Keratinocyte (primary cell): Measurements from ENCODE around the gene COL11A1. TPM values are rescaled to one million over a fixed set of nuclear protein-coding genes. Genes with fewer than 3 reads are reported as not detected.

Source experiments
- DNase-seq: peaks from one replicate; pipeline ENCODE4 v3.0.0-alpha.2; 2011; ENCODE audit warnings: low read depth, missing footprints, low spot score
- FAIRE-seq: peaks from 2 replicates; lab custom pipeline; 2011; peaks lifted over from hg19 to GRCh38; lab: Jason Lieb, UNC
- H2AFZ ChIP-seq: 2 replicates; pipeline ENCODE4 v1.6.0; 2012; ENCODE audit warnings: low read length, control low read depth, inconsistent platforms; ENCODE audit not compliant: control insufficient read depth
- H3K27ac ChIP-seq: 2 replicates; pipeline ENCODE4 v1.5.1; 2011; ENCODE audit warnings: low read length; ENCODE audit not compliant: control insufficient read depth, insufficient read depth
- H3K27me3 ChIP-seq: 3 replicates; pipeline ENCODE4 v1.6.0; 2011; ENCODE audit warnings: low read length; ENCODE audit not compliant: control insufficient read depth, insufficient read depth; ENCODE audit errors: extremely low read depth
- H3K36me3 ChIP-seq, 2 experiments: 2 replicates in 1 of 2; 3 replicates in 1 of 2; pipeline ENCODE4 v1.5.1; 2011; ENCODE audit warnings: low read length in 2 of 2, mild to moderate bottlenecking in 1 of 2; ENCODE audit not compliant: control insufficient read depth in 2 of 2, insufficient read depth in 2 of 2; ENCODE audit errors: extremely low read depth in 1 of 2
- H3K4me1 ChIP-seq: 3 replicates; pipeline ENCODE4 v1.5.1; 2011; ENCODE audit warnings: low read length; ENCODE audit not compliant: control insufficient read depth, insufficient read depth; ENCODE audit errors: extremely low read depth
- H3K4me2 ChIP-seq: 3 replicates; pipeline ENCODE4 v1.6.0; 2011; ENCODE audit warnings: low read depth, low read length; ENCODE audit not compliant: control insufficient read depth, insufficient read depth; ENCODE audit errors: extremely low read depth
- H3K4me3 ChIP-seq, 3 experiments: fragments of 200-600 bp in 1 of 3; sonication (generic) in 1 of 3; 2 replicates in 2 of 3; 3 replicates in 1 of 3; pipeline ENCODE4 v1.5.1; 2011 to 2016; ENCODE audit warnings: low read length in 3 of 3, mild to moderate bottlenecking in 3 of 3, control low read depth in 2 of 3, inconsistent platforms in 1 of 3, low read depth in 1 of 3, mixed read lengths in 1 of 3, mixed run types in 1 of 3, moderate library complexity in 1 of 3; ENCODE audit not compliant: control insufficient read depth in 2 of 3, insufficient read depth in 2 of 3; ENCODE audit errors: extremely low read depth in 1 of 3
- H3K79me2 ChIP-seq: 2 replicates; pipeline ENCODE4 v1.6.0; 2012; ENCODE audit warnings: low read length; ENCODE audit not compliant: control insufficient read depth, insufficient read depth
- H3K9ac ChIP-seq: 3 replicates; pipeline ENCODE4 v1.6.0; 2011; ENCODE audit warnings: low read length; ENCODE audit not compliant: control insufficient read depth, insufficient read depth; ENCODE audit errors: extremely low read depth
- H3K9me1 ChIP-seq: 3 replicates; pipeline ENCODE4 v1.6.0; 2011; ENCODE audit warnings: low read length; ENCODE audit not compliant: control insufficient read depth, insufficient read depth; ENCODE audit errors: extremely low read depth
- H3K9me3 ChIP-seq: 2 replicates; pipeline ENCODE4 v1.5.1; 2012; ENCODE audit warnings: low read depth, low read length; ENCODE audit not compliant: control insufficient read depth
- H4K20me1 ChIP-seq: 3 replicates; pipeline ENCODE4 v1.6.0; 2011; ENCODE audit warnings: low read length; ENCODE audit not compliant: control insufficient read depth, insufficient read depth; ENCODE audit errors: extremely low read depth
- EZH2 ChIP-seq: IDR thresholded peaks from one replicate; pipeline ENCODE4 v1.6.1; 2012; ENCODE audit warnings: inconsistent platforms, mild to moderate bottlenecking, low read length, moderate library complexity
- dilution Hi-C: fragments of 300-500 bp; cut with MboI; formaldehyde crosslinking; loops from one replicate; pipeline ENCODE4 v1.7.0; 2020; ENCODE audit warnings: low sequenced_read_pairs; ENCODE audit not compliant: extremely low pct_ligation_motif_present
- polyA plus RNA-seq, 5 experiments: library from polyadenylated mRNA; depleted of rRNA in 3 of 5; stranded (reverse) in 3 of 5; stranded (forward) in 1 of 5; unstranded in 1 of 5; fragments of >200 nt; gene quantifications; 1 replicate in 1 of 5; 2 replicates in 3 of 5; 3 replicates in 1 of 5; pipeline versions ENCODE4 v1.2.1 to v1.2.3, GENCODE V29; 2011 to 2012; ENCODE audit warnings: missing spikeins in 2 of 5, low read depth in 1 of 5, low replicate concordance in 1 of 5
- TF ChIP-seq, protein P1 (sequence below), 3 experiments: IDR thresholded peaks in 1 of 3; conservative IDR thresholded peaks in 1 of 3; optimal IDR thresholded peaks in 1 of 3; 2 replicates in 2 of 3; 3 replicates in 1 of 3; pipeline versions ENCODE3 to v1.5.1; 2011; ENCODE audit warnings: low read length in 3 of 3, mild to moderate bottlenecking in 3 of 3, moderate library complexity in 2 of 3, control low read depth in 1 of 3, inconsistent platforms in 1 of 3; ENCODE audit not compliant: insufficient read depth in 2 of 3; ENCODE audit errors: extremely low read depth in 1 of 3

Gene COL11A1
- polyA plus RNA-seq, 1 donor (not counting 4 experiments of a cell fraction or from before 2014, with no cell fraction given) = 0.37 TPM

DNA sequence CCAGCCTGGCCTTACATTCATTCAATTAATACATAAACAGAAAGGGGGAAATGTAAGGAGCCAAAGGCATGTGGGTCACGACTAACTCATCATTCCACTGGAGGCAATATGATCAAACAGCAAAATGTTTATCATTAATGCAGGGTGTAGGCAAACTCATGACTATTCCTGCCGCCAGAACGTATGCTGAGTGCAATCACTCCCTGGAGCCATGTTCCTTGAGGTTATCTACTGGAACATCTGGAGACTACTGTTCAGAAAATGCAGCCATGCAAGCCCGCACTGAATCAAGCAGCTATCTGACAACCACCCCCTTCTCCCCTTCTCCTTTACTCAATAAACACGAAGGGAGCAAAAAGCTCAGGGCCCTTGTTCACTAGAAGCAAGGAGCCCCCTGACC is 267.6 kb downstream of the COL11A1 start:
- H4K20me1 ChIP-seq = no peaks in the 10 kb centered on the region
- H3K79me2 ChIP-seq = no peaks in the 10 kb centered on the region
- H3K9me1 ChIP-seq = no peaks in the 10 kb centered on the region
- FAIRE-seq (no peak), DNase-seq (no peak)
- no peaks in the 10 kb centered on the region for H3K36me3 ChIP-seq
- H3K9ac ChIP-seq = no peak overlapping the region
- no peak overlapping the region for H3K4me3 ChIP-seq
- dilution Hi-C loops = no loop called here
- no peak overlapping the region for H3K27ac ChIP-seq
- H3K9me3 ChIP-seq = no peaks in the 10 kb centered on the region
- H3K27me3 ChIP-seq = no peaks in the 10 kb centered on the region
- no peaks in the 10 kb centered on the region for H3K4me1 ChIP-seq
- H2AFZ ChIP-seq = no peak overlapping the region
- H3K4me2 ChIP-seq = no peak overlapping the region
- TF ChIP-seq EZH2 = no peak
- TF ChIP-seq, protein P1, sequence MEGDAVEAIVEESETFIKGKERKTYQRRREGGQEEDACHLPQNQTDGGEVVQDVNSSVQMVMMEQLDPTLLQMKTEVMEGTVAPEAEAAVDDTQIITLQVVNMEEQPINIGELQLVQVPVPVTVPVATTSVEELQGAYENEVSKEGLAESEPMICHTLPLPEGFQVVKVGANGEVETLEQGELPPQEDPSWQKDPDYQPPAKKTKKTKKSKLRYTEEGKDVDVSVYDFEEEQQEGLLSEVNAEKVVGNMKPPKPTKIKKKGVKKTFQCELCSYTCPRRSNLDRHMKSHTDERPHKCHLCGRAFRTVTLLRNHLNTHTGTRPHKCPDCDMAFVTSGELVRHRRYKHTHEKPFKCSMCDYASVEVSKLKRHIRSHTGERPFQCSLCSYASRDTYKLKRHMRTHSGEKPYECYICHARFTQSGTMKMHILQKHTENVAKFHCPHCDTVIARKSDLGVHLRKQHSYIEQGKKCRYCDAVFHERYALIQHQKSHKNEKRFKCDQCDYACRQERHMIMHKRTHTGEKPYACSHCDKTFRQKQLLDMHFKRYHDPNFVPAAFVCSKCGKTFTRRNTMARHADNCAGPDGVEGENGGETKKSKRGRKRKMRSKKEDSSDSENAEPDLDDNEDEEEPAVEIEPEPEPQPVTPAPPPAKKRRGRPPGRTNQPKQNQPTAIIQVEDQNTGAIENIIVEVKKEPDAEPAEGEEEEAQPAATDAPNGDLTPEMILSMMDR (optimal IDR thresholded peaks at IDR 0.05 in 1 of 3, IDR thresholded peaks at IDR 0.05 in 1 of 3, conservative IDR thresholded peaks at IDR 0.05 in 1 of 3; ENCODE audit: extremely low read depth in 1 of 3, insufficient read depth in 2 of 3, low read length in 3 of 3) = no peak

DNA sequence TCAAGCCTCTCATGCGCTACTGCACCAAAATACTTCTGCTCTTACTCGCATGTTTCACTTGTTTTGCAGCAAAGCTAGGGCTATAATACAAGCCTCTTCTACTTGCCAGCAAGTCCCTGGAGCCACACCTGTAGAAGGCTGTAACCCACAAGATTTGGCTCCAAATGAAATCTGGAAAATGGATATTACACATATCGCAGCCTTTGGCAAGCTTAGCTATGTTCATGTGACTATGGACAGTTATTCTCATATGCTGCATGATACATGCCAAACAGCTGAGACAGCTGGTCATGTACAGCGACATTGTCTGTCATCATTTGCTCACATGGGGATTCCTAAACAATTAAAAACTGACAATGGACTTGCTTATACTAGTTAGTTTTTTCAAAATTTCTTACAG is 270.3 kb downstream of the COL11A1 start:
- Histone ChIP-seq H3K4me2 (no peak overlapping the region), H2AFZ (no peak overlapping the region), H3K36me3 (no peaks in the 10 kb centered on the region), H3K9me1 (no peaks in the 10 kb centered on the region), H3K27ac (no peak overlapping the region), H3K9ac (no peak overlapping the region), H3K79me2 (no peaks in the 10 kb centered on the region), H3K9me3 (no peaks in the 10 kb centered on the region), H4K20me1 (no peaks in the 10 kb centered on the region), H3K4me3 (no peak overlapping the region), H3K27me3 (no peaks in the 10 kb centered on the region), H3K4me1 (no peaks in the 10 kb centered on the region)
- dilution Hi-C loops = no loop called here
- TF ChIP-seq, protein P1 (optimal IDR thresholded peaks at IDR 0.05 in 1 of 3, IDR thresholded peaks at IDR 0.05 in 1 of 3, conservative IDR thresholded peaks at IDR 0.05 in 1 of 3; ENCODE audit: extremely low read depth in 1 of 3, insufficient read depth in 2 of 3, low read length in 3 of 3) = no peak
- no peak for DNase-seq
- no peak for FAIRE-seq
